RCC 7860 (cell line): ENCODE data around the gene TGFBRAP1.
"Not testable (repeated sequence)": the region's sequence is repeated elsewhere in the genome, so short reads cannot be mapped to it uniquely, and the experiment has no call there.

Experiments used
- DNase-seq: peaks from one replicate; pipeline ENCODE4 v3.0.0-alpha.2; 2015; ENCODE audit warnings: low spot score
- FAIRE-seq: peaks from 2 replicates; lab custom pipeline; 2012; peaks lifted over from hg19 to GRCh38; lab: Jason Lieb, UNC

The TGFBRAP1 gene

DNA sequence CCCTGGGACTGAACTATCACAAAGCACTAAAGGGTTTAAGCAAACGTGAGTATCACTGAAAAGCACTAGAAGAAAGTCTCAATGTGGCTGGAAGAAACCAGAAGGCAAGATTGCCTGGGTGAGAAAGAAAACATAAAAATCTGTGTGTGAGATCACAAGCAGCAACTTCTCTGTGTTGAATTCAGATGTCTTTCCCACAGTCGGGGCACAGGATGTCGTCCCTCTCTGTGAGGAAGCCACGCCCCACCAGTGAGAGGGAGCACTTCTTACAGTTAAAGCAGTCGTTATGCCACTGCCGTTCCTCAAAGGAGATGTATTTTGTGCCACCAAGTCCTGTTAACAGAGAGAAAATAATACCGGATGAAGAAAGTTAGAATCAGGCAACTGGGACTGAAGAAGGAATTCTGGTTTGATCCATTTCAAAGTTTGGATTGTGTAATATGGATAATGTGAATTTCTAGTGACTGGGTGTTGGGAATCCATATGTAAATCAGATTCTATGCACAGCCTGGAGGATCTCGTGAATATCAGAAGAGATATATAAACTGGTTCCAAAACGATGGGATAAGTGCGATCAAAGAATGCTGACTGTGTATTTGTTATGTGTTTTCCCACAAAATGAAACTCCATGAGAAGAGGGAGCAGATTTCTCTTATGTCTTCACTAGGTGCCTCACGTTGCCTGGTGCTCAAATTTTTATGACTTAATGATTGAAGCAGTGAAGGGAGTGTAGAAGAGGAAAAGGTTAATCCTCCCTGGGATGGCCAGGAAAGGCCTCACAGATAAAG is 31.8 kb upstream of the TGFBRAP1 start:
- FAIRE-seq (no peak), DNase-seq (no peak)

DNA sequence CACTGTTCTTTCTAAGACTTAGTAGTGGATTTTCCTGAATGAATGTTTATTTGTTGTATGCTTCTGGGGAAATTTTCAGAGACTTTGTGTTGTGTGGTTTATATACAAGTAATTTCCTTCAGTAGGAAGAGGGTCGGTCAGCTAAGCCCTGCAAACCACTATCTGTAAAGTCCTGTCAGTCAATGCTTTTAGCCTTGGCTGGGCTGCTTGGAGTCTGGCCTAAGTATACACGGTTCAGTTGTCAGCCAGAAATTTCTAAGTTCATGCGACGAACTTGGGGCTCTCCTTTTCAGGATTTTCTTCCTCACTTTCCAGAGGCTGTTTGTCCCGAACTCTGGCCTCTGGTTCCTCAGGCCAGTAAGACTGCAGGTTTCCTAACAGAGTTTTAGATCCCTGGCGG is 29.1 kb upstream of the TGFBRAP1 start:
- no peak for FAIRE-seq

DNA sequence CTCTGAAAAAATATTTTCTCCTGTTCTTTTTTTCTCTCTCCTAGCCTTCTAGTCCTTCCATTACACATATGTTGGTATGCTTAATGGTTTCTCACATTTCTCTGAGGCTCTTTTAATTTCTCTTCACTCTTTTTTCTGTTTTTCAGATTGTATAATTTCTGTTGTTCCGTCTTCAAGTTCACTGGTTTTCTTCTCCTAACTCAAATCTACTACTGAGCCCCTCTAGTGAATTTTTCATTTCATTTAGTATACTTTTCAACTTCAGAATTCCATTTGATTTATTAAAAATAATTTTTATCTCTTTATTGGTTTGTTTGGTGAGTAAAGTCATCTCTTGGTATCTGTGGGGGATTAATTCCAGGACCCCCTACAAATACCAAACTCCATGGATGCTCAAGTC is 27.6 kb upstream of the TGFBRAP1 start:
- DNase-seq (no peak), FAIRE-seq (no peak)

More for the DNA sequence above, 29.1 kb upstream of the TGFBRAP1 start:
- DNase-seq: no peak

DNA sequence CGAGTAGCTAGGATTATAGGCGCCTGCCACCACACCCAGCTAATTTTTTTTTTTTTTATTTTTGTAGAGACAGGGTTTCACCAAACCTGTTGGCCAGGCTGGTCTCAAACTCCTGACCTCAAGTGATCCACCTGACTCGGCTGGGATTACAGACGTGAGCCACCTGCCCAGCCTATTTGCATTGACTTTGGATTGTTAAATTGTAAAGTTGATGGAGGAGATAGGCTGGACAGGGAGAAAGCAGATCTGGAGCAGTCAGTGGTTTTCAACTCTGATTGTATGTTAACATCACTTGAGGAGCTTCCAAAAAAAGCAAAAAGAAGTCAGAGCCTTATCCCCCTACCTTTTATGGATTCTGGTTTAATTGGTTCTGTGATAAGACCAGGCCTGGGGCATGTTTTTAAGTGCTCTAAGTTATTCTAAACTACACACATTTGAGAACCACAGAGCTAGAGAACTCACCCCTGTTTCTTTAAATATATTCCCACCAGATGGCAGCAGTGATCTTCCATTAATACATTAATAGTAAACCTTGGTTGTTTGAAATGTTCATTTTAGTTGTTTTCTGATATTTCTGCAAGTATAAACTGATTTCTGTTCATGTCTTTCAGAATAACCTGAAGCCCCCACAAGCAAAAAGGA is 15.3 kb upstream of the TGFBRAP1 start:
- peak; percentile 78 for FAIRE-seq
- peak; percentile 31 for DNase-seq

DNA sequence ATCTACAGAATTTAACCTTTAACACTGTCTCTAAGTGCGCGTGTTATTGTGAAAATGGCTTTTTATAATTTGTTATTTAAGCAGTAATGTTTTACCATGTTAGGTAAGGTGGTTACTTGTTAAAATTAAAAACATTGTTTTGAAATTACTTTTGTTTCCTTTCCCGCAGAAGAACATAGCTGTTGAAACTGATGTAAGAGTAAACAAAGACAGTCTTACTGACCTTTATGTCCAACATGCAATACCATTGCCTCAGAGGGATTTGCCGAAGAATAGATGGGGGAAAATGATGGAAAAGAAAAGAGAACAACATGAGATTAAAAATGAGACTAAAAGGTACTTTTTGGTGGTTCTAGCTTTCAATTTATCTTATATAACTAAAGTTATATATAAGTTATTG is 9.9 kb upstream of the TGFBRAP1 start:
- no peak for DNase-seq
- no peak for FAIRE-seq

DNA sequence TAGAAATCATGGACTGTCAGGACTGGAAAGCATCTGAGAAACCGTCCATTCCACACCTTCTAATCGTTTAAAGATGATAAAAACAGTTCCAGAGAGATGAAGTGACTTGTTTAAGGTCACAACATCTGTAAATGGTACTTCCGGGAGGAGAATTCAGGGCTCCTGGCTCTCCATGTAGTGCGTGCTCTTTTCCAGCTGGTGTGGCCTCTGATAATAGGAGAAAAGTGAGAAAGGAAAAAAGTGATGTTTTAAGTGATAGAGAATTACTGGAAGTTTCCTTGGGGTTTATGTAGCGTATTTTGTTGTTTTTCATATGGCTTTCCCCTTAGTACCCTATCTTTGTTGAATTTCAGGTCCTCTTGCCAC is 8.5 kb upstream of the TGFBRAP1 start:
- DNase-seq (no peak), FAIRE-seq (no peak)

DNA sequence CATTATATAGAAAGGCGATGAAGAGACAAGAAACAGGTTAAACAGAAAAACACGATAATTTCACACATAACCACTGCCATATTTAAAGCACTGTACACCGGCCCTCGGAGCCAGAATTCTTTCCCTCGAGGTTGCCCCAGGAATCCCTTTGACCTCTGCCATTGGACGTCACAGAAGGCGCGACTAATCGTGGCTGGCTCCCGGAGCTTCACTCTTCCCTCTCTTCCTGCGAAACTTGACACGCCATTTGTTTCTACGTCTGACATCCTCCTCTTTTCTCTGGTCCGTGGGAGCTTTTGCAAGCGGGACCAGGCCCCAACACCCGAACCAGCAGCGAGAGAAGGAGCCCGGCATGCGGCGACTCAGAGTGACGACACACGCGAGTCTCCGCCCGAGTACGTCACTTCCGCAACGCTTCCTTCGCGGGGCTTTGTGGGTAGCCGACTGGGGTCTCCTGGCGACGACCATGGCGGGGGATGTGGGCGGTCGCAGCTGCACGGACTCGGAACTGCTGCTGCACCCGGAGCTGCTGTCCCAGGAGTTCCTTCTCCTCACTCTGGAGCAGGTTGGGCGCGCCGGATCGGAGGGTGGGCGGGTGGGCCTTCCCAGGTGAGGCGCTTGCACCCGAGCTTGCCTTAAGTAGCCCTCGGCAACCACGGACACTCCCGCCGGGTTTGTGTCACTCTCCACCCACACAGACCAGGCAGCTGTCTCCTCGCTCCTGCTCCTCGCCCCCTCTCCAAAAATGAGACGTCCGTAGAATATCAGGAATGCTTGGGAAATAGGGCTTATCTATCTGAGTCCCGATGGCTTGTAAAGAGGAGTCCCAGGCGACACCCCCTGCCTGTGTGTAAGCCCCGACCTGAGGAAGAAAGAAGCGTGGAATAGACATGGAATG is 7.8 kb upstream of the TGFBRAP1 start, which contains the start of gene C2orf49:
Gene C2orf49 (plus strand): TSS at position 419 of the 898 bp plus-strand sequence. CDS start 48 bp downstream, at position 467.
- DNase-seq (peak; percentile 59), FAIRE-seq (no peak)

DNA sequence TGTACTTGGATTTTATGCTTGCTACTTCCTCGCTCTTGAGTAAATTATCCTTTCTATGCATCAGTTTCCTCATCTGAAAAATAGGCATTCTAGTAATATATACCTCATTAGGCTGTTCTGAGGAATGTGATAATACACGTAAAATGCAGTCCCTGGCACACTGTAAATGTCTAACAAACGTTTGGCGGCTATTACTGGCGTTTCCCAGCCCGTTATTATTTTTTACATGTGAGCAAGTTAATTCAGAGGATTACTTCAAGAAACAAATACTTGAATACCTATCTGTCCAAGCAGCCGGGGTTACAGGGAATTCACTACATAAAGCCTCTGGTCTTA is 7.2 kb upstream of the TGFBRAP1 start:
- DNase-seq: no peak

DNA sequence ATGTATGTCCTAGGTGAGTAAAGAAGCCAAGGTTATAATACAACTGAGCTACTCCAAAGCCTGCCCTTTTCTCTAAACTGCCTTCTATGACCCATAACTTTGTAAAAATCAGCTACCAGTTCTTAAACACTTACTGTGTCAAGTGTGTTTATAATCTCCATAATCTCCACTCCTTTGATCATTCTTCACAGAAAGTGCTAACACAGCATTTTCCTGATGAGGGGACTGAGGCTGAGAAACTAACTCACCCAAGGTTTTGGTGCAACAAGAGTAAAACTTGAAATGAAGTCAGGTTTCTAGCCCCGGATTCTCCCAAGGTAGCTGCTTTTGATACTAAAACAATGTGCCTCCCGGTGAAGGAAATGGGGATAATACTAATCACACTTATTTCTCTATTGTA is 5.9 kb upstream of the TGFBRAP1 start:
- DNase-seq: no peak
- FAIRE-seq: no peak

More for the DNA sequence above, 7.2 kb upstream of the TGFBRAP1 start:
- no peak for FAIRE-seq

DNA sequence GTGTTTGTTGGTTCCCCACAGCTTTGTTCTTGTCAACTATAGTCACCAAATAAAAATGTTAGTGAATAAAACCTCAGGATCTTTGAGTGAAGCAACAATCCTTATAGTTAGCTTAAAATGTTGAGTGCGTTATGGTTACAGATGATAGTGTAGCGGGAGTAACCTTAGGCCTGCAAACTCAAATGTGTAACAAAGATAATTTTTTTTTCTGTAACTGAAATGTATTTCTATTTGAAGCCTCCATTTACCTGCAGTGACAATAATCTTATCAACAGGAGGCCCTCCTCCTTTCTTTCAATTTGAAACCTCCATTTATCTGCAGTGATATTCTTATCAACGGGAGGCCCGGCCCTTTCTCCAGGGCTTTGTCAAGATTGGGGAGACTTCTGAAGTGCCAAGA is 4.7 kb upstream of the TGFBRAP1 start:
- no peak for FAIRE-seq
- DNase-seq: no peak

DNA sequence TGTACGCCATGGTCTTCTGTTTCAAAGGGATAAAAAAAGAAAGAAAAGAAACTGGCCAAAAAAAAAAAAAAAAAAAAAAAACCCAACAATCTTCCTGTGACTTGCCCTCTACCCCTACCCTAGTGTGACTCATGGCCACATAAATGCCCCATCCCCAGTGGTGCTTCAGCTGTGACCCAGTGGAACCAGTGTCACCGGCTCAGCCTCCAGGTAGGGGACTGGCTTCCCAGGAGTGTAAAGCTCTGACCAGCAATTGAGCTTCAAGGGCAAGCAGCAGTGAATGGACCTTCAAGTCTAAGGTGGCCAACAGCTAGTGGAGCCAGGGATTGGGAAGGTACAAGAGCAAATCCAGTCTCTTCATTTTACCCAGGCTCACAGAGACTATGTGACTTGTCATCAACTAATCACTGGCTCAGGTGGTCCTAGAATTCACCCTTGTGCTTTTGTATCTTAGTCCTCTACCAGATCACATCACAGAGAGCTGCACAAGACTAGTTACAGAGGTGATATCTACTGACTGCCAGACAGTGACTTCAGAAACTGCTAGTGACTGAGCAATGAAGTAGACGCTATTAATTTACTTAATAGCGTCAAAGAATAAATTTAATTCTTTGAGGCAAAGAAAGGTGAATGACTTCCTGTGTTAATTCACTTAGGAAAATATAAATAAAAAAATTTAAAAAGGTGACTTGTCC is 1.3 kb upstream of the TGFBRAP1 start:
- no peak for FAIRE-seq

DNA sequence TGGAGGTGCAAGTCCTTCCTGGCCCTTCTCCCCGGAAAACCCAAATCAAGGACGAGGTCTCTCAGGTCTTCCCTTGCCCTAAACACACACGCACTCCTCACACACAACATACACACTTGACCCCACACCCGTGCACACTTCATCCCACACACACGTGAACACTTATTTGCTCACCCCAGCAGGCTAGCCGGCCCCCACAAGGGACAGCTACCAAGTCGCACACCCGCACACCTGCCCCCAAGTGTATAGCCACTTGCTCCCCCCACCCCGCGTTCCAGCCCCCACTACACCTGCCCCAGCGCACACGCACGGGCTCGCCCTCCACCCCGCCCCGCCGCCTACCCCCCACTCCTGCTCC is 359 bp downstream of the TGFBRAP1 start:
- DNase-seq (no peak), FAIRE-seq (no peak)

More for the DNA sequence above, 1.3 kb upstream of the TGFBRAP1 start:
- DNase-seq: no peak

DNA sequence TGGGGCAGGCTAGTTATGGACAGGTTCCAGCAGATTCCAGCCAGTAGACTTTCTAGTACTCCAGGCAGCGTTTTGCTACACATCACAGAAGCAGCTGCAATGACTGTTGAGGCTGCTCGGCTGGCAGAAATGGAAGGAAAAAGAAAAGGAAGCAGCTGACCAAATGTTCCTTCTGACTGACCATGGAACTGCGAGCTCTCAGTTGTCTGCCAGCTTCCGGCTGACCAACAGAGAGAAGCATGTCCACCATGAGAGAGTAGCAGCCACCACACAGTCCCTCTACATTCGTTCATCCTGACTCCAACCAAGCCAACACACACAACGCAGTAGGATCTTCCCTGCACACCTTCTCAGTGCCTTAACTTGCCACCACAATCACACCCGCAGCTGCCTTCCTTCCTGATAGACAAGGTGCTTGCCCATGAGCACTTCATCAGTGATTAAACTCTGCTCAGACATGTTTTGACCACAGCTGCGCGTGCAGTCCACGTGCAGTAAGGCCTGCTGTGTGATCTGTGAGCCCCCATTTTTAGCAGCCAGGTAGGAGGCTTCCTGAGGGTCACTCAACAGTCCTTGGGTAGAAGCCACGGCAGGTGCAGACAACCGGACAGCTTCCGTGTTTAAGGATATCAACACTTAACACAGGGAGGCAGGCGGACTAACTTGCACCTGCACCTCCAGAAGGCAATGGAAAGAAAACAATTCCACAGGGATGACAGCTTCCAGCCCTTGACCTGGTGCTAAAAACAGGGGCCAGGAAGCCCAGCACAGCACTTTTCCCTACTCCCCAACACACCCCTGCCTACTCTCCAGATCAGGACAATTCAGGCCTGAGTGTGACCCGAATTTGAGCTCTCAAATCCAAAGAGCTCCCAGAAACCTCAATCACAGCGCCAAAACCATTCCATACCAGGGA is 996 bp downstream of the TGFBRAP1 start:
- DNase-seq (peak; percentile 79), FAIRE-seq (no peak)

DNA sequence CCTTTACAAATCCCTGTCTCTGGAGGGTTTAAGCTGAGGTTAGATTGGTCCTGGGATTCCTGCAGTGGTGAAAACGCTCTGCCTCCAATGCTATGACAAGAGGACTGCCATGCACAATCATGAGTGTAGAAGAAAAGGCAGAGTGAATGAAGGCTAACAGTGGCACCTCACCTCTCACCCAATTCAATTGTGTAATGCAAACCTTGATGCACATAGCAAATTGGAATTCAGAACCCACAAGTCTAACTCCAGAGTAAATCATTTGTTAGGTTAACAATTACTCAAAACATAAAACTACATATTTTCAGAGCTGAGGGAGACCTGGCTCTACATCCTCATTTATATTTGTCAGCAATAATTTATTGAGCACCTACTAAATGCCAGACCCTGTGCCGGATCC is 1.8 kb downstream of the TGFBRAP1 start:
- DNase-seq (peak; percentile 56), FAIRE-seq (peak; percentile 78)

DNA sequence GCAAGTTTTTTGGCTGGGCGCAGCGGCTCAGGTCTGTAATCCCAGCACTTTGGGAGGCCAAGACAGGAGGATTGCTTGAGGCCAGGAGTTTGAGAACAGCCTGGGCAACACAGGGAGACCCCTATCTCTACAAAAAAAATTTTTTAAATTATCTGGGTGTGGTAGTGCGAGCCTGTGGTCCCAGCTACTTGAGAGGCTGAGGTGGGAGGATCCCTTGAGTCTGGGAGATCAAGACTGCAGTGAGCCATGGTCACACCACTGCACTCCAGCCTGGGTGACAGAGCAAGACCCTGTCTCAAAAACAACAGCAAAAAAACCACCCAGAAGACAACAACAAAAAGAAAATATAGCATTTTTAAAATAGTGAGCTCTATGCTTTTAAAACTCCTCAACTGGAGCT is 2.3 kb downstream of the TGFBRAP1 start:
- DNase-seq, FAIRE-seq: not testable (repeated sequence)

DNA sequence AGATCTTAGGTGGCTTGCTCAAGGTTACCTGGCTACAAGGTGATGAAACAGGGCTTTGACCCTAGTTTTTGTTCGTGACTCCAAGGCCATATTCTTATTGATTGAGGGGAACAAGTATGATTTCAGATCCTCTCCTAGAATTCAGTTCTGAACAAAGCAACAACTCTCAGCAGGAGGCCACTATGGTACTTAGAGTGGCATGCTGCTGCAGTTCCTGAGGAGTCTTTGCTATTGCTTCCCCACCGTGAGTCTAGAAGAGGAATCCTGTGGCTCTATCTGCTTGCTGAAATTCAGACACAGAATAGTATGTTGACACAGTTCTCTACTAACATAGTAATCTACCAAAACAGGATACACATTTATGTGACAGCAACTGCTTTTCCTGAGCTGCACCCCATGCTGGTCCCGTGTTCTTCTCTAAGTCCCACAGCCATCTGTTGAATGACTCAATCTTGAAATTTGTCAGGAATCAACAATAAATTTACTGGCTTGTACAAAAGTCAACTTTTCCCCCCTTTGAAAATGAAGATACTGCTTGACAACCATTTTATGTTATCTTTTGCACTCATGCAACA is 4.1 kb downstream of the TGFBRAP1 start:
- DNase-seq: no peak
- no peak for FAIRE-seq

DNA sequence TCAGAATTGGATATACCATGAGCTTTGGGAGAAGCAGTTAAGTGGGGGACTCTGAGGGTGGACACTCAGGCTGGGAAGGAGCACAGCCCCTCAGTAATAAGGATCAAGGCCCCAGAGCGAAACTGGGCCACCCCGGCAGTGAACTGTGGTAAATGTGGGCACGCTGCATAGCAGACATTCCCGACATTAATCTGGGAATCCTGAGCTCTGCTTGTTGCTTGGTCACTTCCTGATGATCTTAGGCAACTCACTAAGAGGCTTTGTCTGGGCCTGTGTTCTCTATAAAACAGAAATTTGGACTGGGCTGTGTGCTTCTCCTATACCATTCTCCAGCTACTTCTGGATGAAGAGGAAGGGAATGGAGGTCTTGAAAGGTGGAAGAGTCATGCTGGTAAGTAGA is 4.8 kb downstream of the TGFBRAP1 start:
- FAIRE-seq (no peak), DNase-seq (peak; percentile 61)

DNA sequence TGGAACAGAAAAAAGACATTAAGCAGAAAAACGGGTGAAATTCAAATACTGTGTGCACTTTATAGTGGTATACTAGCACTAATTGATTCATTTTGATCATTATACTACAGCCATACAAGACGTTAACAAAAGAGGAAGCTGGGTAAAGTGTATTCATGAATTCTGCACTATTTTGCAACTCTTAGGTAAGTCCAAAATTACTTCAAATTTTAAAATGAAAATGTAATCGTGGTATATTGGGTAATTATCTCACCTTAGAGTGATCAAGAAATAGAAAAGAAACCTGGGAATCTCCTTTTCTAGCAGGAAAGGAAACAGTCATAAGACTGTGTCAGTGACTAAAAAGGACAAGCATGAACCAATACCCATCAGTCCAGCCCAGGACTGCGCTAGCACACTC is 5.4 kb downstream of the TGFBRAP1 start:
- DNase-seq (no peak), FAIRE-seq (no peak)

DNA sequence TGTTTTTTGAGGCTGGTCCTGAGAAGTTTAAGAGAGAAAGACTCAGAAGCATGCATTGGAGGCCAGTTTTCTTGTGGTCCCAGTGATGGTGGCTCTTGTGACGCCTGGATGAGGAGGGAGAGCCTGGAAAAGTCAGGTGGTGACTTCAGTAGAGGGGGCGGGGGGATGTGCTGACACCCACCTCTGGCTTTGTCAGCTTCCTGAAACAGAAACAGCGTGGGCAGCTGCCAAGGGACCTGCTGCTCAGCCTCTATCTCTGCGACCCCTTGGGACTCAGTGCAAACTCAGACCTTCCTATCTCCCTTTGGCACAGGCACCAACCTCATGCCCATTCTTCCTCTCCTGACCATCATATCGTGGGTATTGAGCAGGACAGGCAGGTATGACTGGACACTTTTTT is 6.4 kb downstream of the TGFBRAP1 start:
- DNase-seq (no peak), FAIRE-seq (no peak)
